Measurements from ENCODE around the gene INPP5K. TPM values are rescaled to one million over a fixed set of nuclear protein-coding genes. Genes with fewer than 3 reads are reported as not detected.

Gene INPP5K
- total and polyA plus RNA-seq, 10 of the 15 experiments (the other 5 are each of a cell fraction or from before 2014, with no cell fraction given), result 0.58 to 41.2 (median 23.3) TPM

DNA sequence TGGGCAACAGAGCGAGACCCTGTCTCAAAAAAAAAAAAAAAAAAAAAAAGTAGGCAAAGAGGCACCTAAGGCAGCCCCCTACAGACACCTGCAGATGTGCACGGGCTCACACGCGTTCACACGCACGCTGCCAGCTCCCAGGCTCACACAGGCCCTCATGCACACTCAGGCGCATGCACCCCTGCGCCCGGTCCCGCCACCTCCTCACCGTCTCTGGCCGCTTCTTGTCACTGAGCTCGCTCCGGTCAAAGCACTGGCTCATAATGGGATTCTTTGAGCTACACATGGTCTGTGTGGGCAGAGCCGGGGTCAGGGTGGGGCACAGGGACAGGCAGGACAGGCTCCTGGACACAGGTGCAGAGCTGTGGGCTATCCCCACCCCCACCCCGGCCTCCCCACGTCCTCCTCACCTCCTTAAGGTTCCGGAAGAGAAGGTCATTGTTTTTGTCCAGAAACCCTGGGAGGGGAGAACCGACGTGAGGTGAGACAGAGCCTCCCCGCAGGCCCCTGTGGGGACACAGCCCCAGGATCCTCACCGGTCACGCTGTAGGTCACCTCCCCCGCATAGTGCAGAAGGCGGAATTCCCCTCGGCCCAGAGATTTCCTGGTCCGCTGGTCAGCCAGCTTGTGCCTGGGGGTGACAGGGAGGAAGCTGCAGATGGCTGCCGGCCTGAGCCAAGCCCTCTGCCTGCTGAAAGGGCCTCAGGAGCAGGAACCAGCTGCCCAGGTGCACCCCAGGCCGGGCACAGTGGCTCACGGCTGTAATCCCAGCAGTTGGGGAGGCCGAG is 41.8 kb downstream of the INPP5K start (continued):
- TF ChIP-seq, protein P1, sequence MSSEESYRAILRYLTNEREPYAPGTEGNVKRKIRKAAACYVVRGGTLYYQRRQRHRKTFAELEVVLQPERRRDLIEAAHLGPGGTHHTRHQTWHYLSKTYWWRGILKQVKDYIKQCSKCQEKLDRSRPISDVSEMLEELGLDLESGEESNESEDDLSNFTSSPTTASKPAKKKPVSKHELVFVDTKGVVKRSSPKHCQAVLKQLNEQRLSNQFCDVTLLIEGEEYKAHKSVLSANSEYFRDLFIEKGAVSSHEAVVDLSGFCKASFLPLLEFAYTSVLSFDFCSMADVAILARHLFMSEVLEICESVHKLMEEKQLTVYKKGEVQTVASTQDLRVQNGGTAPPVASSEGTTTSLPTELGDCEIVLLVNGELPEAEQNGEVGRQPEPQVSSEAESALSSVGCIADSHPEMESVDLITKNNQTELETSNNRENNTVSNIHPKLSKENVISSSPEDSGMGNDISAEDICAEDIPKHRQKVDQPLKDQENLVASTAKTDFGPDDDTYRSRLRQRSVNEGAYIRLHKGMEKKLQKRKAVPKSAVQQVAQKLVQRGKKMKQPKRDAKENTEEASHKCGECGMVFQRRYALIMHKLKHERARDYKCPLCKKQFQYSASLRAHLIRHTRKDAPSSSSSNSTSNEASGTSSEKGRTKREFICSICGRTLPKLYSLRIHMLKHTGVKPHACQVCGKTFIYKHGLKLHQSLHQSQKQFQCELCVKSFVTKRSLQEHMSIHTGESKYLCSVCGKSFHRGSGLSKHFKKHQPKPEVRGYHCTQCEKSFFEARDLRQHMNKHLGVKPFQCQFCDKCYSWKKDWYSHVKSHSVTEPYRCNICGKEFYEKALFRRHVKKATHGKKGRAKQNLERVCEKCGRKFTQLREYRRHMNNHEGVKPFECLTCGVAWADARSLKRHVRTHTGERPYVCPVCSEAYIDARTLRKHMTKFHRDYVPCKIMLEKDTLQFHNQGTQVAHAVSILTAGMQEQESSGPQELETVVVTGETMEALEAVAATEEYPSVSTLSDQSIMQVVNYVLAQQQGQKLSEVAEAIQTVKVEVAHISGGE (CRISPR knock-in tag; IDR thresholded peaks at IDR 0.05), result no peak
- no peak for TF ChIP-seq FOS (IDR thresholded peaks at IDR 0.05; ENCODE audit: borderline replicate concordance, extremely low read depth, insufficient read length)
- peak; percentile 57; the same call in 1 of the 2 replicates for TF ChIP-seq BACH1 (IDR thresholded peaks at IDR 0.05; ENCODE audit: borderline replicate concordance)
- no peak for TF ChIP-seq CHD1 (IDR thresholded peaks at IDR 0.05; ENCODE audit: low read depth, low read length)
- TF ChIP-seq EED (IDR thresholded peaks at IDR 0.05; ENCODE audit: low read depth), result peak; percentile 83
- TF ChIP-seq, protein P2, sequence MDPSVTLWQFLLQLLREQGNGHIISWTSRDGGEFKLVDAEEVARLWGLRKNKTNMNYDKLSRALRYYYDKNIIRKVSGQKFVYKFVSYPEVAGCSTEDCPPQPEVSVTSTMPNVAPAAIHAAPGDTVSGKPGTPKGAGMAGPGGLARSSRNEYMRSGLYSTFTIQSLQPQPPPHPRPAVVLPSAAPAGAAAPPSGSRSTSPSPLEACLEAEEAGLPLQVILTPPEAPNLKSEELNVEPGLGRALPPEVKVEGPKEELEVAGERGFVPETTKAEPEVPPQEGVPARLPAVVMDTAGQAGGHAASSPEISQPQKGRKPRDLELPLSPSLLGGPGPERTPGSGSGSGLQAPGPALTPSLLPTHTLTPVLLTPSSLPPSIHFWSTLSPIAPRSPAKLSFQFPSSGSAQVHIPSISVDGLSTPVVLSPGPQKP (IDR thresholded peaks at IDR 0.05; ENCODE audit: low read depth, low read length), result no peak
- no peak for TF ChIP-seq KAT2A (conservative IDR thresholded peaks at IDR 0.05; ENCODE audit: control insufficient read depth, low read depth, low read length)
- TF ChIP-seq BRCA1 (IDR thresholded peaks at IDR 0.05; ENCODE audit: low read depth, low read length), result no peak
- peak; percentile 93 for TF ChIP-seq NR2F1 (conservative IDR thresholded peaks at IDR 0.05)
- no peak for TF ChIP-seq IRF4 (IDR thresholded peaks at IDR 0.05; ENCODE audit: low read depth, low read length)
- TF ChIP-seq MTA3 (IDR thresholded peaks at IDR 0.05; ENCODE audit: borderline replicate concordance, low read length), result no peak
- TF ChIP-seq, protein P3, sequence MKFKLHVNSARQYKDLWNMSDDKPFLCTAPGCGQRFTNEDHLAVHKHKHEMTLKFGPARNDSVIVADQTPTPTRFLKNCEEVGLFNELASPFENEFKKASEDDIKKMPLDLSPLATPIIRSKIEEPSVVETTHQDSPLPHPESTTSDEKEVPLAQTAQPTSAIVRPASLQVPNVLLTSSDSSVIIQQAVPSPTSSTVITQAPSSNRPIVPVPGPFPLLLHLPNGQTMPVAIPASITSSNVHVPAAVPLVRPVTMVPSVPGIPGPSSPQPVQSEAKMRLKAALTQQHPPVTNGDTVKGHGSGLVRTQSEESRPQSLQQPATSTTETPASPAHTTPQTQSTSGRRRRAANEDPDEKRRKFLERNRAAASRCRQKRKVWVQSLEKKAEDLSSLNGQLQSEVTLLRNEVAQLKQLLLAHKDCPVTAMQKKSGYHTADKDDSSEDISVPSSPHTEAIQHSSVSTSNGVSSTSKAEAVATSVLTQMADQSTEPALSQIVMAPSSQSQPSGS (IDR thresholded peaks at IDR 0.05; ENCODE audit: low read length), result no peak
- TF ChIP-seq HCFC1 (IDR thresholded peaks at IDR 0.05; ENCODE audit: low read length), result no peak
- no peak for TF ChIP-seq RFX5 (IDR thresholded peaks at IDR 0.05; ENCODE audit: low read depth, low read length)
- no peak for TF ChIP-seq ZNF622 (IDR thresholded peaks at IDR 0.05)
- TF ChIP-seq NBN (IDR thresholded peaks at IDR 0.05), result no peak
- peak; percentile 60; the same call in 1 of the 2 replicates for TF ChIP-seq MEF2A (IDR thresholded peaks at IDR 0.05; ENCODE audit: insufficient read depth, low read depth, low read length)
- TF ChIP-seq MTA2 (IDR thresholded peaks at IDR 0.05; ENCODE audit: low read depth), result peak; percentile 31; the same call in 1 of the 2 replicates
- TF ChIP-seq MEF2B (IDR thresholded peaks at IDR 0.05; ENCODE audit: partially characterized antibody, poor library complexity, severe bottlenecking), result peak; percentile 48
- TF ChIP-seq, protein P4, sequence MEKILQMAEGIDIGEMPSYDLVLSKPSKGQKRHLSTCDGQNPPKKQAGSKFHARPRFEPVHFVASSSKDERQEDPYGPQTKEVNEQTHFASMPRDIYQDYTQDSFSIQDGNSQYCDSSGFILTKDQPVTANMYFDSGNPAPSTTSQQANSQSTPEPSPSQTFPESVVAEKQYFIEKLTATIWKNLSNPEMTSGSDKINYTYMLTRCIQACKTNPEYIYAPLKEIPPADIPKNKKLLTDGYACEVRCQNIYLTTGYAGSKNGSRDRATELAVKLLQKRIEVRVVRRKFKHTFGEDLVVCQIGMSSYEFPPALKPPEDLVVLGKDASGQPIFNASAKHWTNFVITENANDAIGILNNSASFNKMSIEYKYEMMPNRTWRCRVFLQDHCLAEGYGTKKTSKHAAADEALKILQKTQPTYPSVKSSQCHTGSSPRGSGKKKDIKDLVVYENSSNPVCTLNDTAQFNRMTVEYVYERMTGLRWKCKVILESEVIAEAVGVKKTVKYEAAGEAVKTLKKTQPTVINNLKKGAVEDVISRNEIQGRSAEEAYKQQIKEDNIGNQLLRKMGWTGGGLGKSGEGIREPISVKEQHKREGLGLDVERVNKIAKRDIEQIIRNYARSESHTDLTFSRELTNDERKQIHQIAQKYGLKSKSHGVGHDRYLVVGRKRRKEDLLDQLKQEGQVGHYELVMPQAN (conservative IDR thresholded peaks at IDR 0.05), result no peak
- TF ChIP-seq SREBF2 (IDR thresholded peaks at IDR 0.05; ENCODE audit: low read length), result no peak
- TF ChIP-seq, protein P5, sequence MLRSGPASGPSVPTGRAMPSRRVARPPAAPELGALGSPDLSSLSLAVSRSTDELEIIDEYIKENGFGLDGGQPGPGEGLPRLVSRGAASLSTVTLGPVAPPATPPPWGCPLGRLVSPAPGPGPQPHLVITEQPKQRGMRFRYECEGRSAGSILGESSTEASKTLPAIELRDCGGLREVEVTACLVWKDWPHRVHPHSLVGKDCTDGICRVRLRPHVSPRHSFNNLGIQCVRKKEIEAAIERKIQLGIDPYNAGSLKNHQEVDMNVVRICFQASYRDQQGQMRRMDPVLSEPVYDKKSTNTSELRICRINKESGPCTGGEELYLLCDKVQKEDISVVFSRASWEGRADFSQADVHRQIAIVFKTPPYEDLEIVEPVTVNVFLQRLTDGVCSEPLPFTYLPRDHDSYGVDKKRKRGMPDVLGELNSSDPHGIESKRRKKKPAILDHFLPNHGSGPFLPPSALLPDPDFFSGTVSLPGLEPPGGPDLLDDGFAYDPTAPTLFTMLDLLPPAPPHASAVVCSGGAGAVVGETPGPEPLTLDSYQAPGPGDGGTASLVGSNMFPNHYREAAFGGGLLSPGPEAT (IDR thresholded peaks at IDR 0.05; ENCODE audit: low read depth), result peak; percentile 91
